Medulla oblongata (tissue), 1 donor: Measurements from ENCODE around the gene MAPK12.
"Not testable (repeated sequence)": the region's sequence is repeated elsewhere in the genome, so short reads cannot be mapped to it uniquely, and the experiment has no call there.

Source experiments
- DNase-seq: peaks from one replicate; pipeline ENCODE4 v3.0.0-alpha.2; 2015; ENCODE audit errors: extremely low spot score

MAPK12 gene

DNA sequence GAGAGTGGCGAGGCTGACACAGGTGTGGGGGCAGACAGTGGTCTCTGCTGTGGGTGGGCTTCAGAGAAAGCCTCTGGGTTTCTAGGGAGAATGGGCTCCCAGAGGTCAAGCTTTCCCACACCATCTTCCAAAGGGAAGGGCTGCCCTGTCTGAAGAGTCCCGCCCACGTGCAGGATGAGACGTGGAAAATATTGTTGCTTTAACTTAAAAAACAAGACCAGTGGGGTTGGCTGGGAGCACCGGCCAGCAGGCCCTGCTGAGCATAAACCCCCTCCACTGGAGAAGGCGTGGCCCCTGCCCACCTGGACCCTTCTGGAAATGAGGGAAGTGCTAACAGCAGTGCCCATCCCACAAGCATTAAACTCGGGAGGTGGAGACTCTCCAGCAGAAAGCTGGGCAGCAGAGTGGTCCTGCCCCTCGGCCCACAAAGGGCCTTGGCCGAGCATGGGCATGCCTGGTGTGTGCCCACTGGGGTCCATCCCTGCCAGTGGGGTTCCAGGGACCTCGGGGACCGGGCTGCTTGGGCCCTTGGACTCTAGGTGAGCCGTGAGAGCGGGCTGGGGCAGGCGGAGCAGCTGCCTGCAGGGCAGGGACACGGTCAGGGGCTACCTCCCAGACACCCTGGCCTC is 45.3 kb downstream of the MAPK12 start:
- no peak for DNase-seq

DNA sequence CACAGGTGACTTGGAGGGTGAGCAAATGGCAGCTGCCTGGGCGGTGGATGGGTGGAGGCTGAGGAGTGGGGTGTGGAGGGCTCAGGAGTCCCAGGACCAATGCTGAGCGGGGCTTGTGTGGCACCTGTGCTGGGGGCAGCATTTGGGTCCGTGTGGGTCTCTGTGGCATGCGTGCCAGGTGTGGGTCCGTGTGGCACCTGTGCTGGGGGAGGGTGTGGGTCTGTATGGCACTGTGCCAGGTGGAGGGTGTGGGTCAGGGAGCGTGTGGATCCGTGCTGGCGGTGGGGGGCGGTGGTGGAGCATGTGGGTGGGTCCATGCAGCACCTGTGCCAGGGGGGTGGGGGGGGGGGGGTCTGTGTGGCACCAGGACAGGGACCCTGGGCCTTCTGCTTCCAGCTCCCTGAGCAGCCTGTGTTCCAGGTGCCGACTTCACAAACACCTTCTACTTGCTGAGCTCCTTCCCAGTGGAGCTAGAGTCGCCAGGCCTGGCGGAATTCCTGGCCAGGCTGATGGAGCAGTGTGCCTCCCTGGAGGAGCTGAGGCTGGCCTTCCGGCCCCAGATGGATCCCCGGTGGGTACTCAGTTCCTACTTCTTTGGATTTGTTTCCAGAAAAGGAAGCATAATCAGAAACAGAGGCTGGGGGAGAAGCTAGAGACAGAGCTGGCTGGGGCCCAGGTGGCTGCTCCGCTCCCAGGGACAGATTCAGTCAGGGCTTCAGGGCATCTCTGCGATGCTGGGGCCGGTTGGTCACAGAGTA is 46.0 kb downstream of the MAPK12 start:
- no peak for DNase-seq

DNA sequence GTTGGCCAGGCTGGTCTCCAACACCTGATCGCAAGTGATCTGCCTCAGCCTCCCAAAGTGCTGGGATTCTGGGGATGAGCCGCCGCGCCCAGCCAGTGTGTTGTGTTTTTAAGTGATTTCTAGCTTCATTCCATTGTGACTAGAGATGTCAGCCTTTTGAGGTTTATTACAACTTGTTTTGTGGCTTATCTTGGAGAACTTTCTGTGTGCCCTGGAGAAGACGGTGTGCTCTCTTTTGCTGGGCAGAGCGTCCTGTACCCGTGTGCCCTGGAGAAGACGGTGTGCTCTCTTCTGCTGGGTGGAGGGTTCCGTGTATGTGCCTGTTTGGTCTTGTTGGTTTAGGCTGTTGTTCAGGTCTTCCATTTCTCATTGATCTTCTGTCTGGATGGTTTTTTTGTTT is 48.2 kb downstream of the MAPK12 start:
- no peak for DNase-seq

DNA sequence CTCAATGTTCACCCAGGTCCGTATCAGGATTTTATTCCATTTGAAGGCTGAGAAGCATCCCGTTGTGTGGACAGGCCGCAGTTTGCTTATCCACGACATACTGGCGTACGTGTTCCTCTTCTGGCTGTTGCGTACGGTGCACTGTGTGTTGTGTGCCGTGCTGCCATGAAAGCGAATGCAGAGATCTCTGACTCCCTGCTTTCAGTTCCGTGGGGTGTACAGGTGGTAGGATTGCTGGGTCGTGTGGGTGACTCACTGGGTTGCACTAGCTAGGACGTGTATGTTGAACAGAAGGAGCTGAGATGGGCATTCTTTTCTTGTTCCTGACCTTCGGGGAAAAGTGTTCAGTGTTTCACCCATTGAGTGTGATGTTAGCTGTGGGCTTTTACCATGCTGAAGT is 50.3 kb downstream of the MAPK12 start:
- DNase-seq, result no peak

DNA sequence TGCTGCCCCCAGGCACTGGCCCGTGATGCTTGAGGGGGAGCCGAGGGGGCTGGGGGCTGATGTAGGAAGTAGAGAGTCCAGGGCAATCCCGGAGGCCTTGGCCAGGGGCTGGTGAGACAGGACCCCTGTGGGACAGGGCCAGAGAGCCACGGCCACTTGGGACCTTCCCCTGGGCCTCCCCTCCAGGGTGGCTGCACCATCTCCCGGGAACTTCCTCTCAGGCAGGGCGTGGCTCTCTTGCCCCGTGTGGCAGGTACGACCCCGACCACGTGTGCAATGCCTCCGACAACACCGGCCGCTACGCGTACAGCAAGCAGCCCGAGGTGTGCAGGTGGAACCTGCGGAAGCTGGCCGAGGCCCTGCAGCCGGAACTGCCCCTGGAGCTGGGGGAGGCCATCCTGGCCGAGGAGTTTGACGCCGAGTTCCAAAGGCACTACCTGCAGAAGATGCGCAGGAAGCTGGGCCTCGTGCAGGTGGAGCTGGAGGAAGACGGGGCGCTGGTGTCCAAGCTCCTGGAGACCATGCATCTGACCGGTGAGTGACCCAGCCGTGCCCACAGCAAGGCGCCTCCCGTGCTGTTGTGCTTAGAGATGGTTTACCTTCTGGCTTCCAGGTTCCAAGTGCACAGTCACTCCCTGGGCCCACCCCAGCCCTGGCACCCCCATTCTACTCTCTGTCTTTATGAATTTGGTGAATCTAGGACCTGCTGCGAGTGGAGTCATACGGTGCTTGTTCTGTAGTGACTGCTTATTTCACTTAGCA is 50.9 kb downstream of the MAPK12 start:
- DNase-seq, result no peak

DNA sequence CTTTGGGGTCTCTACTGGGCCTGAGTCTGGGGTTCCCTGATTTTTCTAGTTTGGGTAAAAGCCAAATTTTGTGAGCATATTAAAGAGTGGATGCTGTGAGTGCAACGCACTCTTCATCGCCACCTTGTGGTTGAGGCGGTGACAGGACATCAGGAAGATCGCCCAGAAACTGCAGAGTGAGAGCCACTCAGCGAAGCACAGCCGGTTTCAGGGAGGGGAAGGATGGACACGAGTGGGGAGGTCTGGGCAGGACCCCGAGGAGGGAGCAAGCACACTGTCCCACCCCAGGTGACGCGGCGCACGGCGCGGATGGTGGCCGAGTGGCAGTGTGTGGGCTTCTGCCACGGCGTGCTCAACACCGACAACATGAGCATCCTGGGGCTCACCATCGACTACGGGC is 51.6 kb downstream of the MAPK12 start:
- peak; percentile 74 for DNase-seq

DNA sequence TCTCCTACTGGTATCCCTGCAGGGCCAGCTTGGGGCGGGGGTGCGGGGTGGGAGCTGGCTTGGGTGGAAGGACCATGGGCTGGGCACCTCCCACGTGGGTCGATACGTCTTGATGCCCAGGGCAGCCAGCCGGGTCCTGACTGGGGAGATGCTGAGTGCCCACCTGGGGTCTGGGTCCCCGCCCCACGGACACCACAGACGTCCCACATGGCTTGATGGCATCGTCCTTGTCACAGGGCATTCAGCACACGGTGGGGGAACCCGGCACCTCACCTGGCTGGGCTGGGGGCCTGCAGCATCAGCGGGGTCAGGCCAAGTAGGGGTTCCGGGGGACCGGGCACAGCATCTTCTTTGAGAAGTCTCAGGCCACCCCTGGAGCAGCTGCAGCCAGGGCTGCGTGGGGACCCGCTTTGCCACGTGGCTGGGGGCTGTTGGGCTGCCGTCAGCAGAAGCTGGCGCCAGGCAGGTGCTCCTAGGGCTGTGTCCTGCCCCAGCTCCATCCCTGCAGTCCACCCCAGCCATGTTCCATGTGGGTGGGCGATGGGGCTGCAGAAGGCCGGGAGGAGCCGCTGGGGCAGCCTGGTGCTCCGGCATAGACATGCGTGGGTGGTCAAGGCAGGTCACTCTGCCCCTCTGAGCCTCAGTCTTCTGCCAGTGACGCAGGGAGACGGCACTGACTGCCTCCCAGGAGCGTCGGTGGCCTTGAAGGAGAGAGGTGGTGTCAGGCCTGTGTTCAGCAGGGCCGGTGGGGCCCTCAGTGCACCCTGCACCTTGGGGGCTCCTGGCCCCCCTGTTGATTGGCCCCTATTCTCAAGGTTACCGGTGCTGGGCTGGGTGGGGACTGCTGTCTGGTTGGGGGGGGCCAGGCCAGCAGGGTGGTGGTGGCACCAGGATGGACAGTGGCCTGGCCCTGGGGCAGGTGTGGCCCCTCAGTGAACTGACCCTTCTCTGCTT is 52.3 kb downstream of the MAPK12 start:
- DNase-seq, result no peak

DNA sequence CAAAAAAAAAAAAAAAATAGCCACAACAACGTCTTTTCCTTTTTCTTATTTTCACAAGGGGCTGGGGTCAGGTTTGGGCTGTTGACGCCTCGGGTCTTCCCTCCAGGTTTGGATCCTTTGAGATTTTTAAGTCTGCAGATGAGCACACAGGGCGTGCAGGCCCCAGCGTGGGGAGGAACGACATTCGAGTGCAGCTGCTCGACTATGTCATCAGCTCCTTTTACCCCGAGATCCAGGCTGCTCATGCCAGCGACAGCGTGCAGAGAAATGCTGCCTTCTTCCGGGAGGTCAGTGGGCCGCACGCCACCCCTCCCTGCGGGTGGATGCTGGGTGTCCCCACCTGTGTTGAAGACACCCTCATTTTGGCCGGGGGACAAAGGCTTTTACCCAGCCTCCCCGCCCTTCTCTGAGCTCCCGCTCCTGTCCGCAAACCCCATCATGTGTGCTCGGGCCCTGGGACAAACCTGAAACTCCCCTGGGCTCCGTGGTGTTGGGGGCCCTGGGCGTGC is 53.0 kb downstream of the MAPK12 start:
- DNase-seq, result no peak

DNA sequence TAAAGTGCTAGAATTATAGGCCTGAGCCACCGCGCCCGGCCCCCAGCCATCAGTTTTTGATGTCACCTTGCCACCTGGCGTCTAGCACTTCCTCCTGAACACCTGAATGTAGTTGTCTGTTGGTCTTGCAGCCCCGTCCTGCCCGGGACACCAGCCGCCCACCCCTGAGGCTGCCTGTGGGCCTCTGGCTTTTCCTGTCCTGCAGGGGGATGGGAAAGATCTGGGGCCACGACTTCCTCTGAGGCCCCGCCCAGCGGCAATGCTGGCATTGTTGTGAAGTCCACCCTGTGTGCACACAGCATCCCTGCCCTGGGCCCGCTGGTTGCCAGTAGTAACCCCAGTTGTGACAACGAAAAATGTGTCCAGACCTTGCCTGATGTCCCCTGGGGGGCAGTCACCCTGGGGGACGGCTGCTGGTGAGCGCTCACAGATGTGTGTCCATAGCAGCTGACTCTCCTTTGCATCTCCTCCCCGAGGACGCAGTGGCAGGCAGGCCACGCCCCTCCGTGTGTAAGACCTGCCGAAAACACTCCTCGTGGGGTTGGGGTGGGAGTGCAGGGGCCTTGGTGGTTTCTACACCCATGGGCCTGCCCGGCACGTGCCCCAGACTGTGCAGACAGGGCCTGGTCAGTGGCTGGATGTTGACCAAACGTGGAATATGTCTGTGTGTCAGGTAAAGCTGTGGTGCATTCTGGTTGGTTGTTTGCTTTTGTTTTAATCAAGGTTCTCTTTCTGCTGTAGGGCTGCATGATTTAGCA is 53.9 kb downstream of the MAPK12 start:
- no peak for DNase-seq

DNA sequence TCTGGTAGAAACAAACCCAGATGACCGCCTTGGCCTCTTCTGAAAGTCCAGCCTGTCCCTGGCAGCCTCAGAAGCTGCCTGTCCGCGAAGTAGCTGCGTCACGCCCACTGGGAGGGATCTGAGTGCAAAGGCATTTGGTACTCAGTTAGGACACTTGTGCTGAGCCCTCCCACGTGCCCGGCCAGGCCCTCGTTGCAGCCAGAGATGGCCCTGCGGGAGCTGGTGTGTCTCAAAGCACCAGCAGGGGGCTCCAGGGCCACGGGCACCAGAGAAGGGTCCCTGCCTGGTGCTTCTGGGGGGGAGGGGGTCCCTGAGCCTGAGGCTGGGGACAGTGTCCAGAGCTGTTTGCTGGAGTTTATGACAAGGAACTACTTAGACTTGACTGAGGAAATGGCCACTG is 54.9 kb downstream of the MAPK12 start:
- peak; percentile 61 for DNase-seq

DNA sequence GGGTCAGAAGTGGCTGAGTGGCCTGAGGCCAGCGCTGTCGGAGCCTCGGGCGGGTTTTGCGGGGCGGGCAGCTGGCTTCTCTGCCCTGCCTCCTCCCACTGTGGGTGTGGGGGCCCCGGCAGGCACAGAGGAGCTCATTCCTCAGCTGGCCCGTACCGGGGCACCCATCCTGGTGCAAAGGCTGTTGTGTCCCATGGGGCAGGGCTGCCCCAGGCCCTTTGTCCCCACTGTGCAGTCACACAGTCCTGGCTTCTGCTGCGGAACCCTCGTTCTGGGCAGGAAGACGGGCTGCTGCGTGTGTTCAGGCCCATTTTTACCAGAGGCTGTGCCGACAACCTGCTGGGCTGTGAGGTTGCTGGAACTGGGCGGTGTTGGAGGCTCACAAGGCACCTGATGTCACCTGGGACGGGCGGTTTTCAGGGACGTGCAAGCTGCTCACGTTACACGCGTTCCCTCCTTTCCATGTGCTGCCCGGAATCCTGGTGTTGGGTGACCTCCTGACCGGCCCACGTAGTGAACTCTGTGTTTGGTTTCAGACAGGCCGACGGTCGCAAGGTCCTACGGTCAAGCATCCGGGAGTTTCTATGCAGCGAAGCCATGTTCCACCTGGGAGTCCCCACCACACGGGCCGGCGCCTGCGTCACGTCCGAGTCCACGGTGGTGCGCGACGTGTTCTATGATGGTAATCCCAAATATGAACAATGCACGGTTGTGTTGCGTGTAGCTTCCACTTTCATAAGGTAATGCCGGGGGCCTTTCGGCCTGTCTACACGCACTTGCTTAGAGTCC is 55.5 kb downstream of the MAPK12 start:
- no peak for DNase-seq

DNA sequence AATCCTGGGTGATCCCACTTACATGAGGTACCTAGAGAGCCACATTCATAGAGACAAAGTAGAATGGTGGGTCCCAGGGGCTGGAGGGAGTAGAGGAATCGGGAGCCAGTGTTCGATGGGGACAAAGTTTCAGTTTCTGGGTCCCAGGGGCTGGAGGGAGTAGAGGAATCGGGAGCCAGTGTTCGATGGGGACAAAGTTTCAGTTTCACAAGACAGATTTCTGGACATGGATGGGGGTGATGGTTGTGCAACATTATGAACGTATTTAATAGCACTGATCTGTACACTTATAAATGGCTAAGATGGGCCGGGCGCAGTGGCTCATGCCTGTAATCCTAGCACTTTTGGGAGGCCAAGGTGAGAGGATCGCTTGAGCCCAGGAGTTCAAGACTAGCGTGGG is 56.5 kb downstream of the MAPK12 start:
- not testable (repeated sequence) for DNase-seq

DNA sequence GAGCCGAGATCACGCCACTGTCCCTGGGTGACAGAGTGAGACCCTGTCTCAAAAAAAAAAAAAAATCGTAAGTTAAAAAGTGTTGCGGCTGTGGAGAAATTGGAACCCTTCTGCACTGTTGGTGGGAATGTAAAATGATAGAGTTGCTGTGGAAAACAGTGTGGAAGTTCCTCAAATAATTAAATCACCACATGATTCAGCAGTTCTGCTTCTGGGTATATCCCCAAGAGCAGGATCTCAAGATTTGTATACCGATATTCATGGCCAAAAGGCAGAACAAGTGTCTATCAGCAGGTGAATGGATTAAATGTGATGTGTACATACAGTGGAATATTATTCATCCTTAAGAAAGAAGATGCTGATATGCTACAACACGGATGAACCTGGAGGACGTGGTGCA is 56.9 kb downstream of the MAPK12 start:
- no peak for DNase-seq

DNA sequence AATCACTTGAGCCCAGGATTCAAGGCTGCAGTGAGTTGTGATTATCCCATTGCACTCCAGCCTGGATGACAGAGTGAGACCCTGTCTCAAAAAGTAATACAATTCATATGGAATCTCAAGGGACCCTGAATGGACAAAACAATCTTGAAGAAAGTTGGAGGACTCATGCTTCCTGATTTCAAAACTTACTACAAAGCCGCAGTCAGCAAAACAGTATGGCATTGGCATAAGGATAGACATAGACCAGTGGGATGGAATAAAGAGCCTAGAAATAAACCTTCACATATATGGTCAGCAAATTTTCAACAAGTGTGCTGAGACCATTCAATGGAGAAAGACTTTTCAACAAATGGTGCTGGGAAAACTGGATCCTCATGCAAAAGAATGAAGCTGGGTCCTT is 58.2 kb downstream of the MAPK12 start:
- no peak for DNase-seq
